ENCODE results near the gene CHRNA3.
"Not testable (repeated sequence)": the region's sequence is repeated elsewhere in the genome, so short reads cannot be mapped to it uniquely, and the experiment has no call there.

The CHRNA3 gene

GRCh38 chr15:78617516-78617915 lies 3.3 kb downstream of the CHRNA3 start:
- no peak for DNase-seq (ENCODE audit: extremely low read depth, low read depth)
- no peak for TF ChIP-seq CTCF (IDR thresholded peaks at IDR 0.05; ENCODE audit: low read depth, low read length)

GRCh38 chr15:78617076-78617475 lies 3.7 kb downstream of the CHRNA3 start:
- TF ChIP-seq CTCF (IDR thresholded peaks at IDR 0.05; ENCODE audit: low read depth, low read length) = no peak
- DNase-seq (ENCODE audit: extremely low read depth, low read depth) = no peak

GRCh38 chr15:78616506-78616905 lies 4.3 kb downstream of the CHRNA3 start:
- DNase-seq (ENCODE audit: extremely low read depth, low read depth) = no peak
- no peak for TF ChIP-seq CTCF (IDR thresholded peaks at IDR 0.05; ENCODE audit: low read depth, low read length)

- no peak for TF ChIP-seq CTCF (IDR thresholded peaks at IDR 0.05; ENCODE audit: low read depth, low read length)
- no peak for DNase-seq (ENCODE audit: extremely low read depth, low read depth)
Measured at GRCh38 chr15:78615151-78615589, 5.6 kb downstream of the CHRNA3 start.

- no peak for TF ChIP-seq CTCF (IDR thresholded peaks at IDR 0.05; ENCODE audit: low read depth, low read length)
- DNase-seq (ENCODE audit: extremely low read depth, low read depth) = no peak
Measured at GRCh38 chr15:78614021-78614420, 6.8 kb downstream of the CHRNA3 start.

GRCh38 chr15:78609551-78609950 lies 11.2 kb downstream of the CHRNA3 start:
- not testable (repeated sequence) for DNase-seq (ENCODE audit: extremely low read depth, low read depth)

- DNase-seq (ENCODE audit: extremely low read depth, low read depth) = no peak
- TF ChIP-seq CTCF (IDR thresholded peaks at IDR 0.05; ENCODE audit: low read depth, low read length) = no peak
Measured at GRCh38 chr15:78605680-78606079, 15.1 kb downstream of the CHRNA3 start.

GRCh38 chr15:78605201-78605600 lies 15.6 kb downstream of the CHRNA3 start:
- no peak for TF ChIP-seq CTCF (IDR thresholded peaks at IDR 0.05; ENCODE audit: low read depth, low read length)
- DNase-seq (ENCODE audit: extremely low read depth, low read depth) = no peak
